OCI-LY3 (cell line): Measurements from ENCODE around the gene PRPH2.

Experiments
- EZH2phosphoT487 ChIP-seq: fragments of 200-600 bp; shearing (Covaris generic); IDR thresholded peaks from 2 replicates; pipeline ENCODE4 v1.6.1; 2018; ENCODE audit warnings: antibody characterized with exemption, mixed run types, low read depth
- TF ChIP-seq, protein P1 (sequence below): fragments of 200-600, 300-600 bp; sonication (generic); IDR thresholded peaks from 2 replicates; pipeline ENCODE4 v1.5.1; 2014; ENCODE audit warnings: antibody characterized with exemption, low read length, low read depth

DNA sequence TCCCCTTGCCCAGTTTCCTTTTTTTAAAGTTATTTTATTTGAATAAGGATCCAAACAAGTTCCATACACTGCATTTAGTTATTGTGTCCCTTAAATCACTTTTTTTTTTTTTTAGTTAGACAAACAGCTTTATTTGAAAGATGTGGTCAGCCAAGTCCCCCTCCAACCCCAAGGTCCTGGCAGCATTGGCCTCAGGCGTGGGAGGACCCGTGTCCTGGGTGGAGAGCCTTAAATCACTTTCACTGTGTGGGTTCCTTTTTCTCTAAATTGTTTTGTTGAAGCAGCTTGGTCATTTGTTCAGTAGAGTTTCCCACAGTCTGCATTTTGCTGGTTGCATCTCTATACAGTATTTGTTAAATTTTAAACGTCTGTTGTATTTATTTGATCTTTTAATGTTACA, 28.7 kb upstream of the PRPH2 start:
- TF ChIP-seq, protein P1, sequence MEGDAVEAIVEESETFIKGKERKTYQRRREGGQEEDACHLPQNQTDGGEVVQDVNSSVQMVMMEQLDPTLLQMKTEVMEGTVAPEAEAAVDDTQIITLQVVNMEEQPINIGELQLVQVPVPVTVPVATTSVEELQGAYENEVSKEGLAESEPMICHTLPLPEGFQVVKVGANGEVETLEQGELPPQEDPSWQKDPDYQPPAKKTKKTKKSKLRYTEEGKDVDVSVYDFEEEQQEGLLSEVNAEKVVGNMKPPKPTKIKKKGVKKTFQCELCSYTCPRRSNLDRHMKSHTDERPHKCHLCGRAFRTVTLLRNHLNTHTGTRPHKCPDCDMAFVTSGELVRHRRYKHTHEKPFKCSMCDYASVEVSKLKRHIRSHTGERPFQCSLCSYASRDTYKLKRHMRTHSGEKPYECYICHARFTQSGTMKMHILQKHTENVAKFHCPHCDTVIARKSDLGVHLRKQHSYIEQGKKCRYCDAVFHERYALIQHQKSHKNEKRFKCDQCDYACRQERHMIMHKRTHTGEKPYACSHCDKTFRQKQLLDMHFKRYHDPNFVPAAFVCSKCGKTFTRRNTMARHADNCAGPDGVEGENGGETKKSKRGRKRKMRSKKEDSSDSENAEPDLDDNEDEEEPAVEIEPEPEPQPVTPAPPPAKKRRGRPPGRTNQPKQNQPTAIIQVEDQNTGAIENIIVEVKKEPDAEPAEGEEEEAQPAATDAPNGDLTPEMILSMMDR: no peak
- TF ChIP-seq EZH2phosphoT487: no peak
